Activated CD8-positive, alpha-beta memory T cell treated with anti-CD3 and anti-CD28 coated beads, Interleukin-2, amount 10 ng/mL, durations not matched to agents 7 days and 5 days (primary cell): ENCODE data around the gene RPS6KA2. TPM values are rescaled to one million over a fixed set of nuclear protein-coding genes. Genes with fewer than 3 reads are reported as not detected.

Source experiments
- ATAC-seq: fragments of 150-1000 bp; cut with Tn5 transposase; one replicate; pipeline ENCODE4 v1.10.0; 2021; ENCODE audit warnings: moderate library complexity
- CTCF ChIA-PET: fragments of 350-600 bp; sonication (Branson Sonifier 250); formaldehyde crosslinking; loops from one replicate; lab custom pipeline; 2021; ENCODE audit warnings: antibody characterized with exemption; lab: Charles Lee
- DNase-seq: peaks from one replicate; pipeline ENCODE4 v3.0.0-alpha.2; 2020
- H3K27ac Mint-ChIP-seq: one replicate; pipeline ENCODE4 v1.8.0; 2021; ENCODE audit warnings: mild to moderate bottlenecking, mixed read lengths
- H3K27me3 Mint-ChIP-seq: one replicate; pipeline ENCODE4 v1.8.0; 2021; ENCODE audit warnings: mixed read lengths
- H3K36me3 Mint-ChIP-seq: one replicate; pipeline ENCODE4 v1.8.0; 2021; ENCODE audit warnings: mild to moderate bottlenecking, mixed read lengths
- H3K4me1 Mint-ChIP-seq: one replicate; pipeline ENCODE4 v1.8.0; 2021; ENCODE audit warnings: mixed read lengths
- H3K4me3 Mint-ChIP-seq: one replicate; pipeline ENCODE4 v1.8.0; 2021; ENCODE audit warnings: mild to moderate bottlenecking, moderate library complexity, mixed read lengths
- H3K9me3 Mint-ChIP-seq: one replicate; pipeline ENCODE4 v1.8.0; 2022; ENCODE audit warnings: low read depth, mixed read lengths
- total RNA-seq, 2 experiments: library from RNA; stranded (reverse); gene quantifications; one replicate each; pipeline ENCODE4 v1.2.3, GENCODE V29; 2021

The RPS6KA2 gene
- total RNA-seq, 2 experiments from 2014 or later, result 4.5 to 5.4 TPM

- Mint-ChIP-seq H3K27ac (no peak overlapping the region), H3K36me3 (no peaks in the 10 kb centered on the region), H3K4me3 (no peak overlapping the region), H3K9me3 (no peaks in the 10 kb centered on the region), H3K4me1 (peaks cover 11% of the 10 kb centered on the region), H3K27me3 (peaks cover 17% of the 10 kb centered on the region)
- no peak for DNase-seq
- CTCF ChIA-PET, result interaction anchor here (1.3 kb wide), 1 partner anchor 10 kb away, joined by 4 read pairs; no protein-coding TSS in a partner anchor
- ATAC-seq, result no peak
Measured at GRCh38 chr6:166438211-166438861, 188.7 kb downstream of the RPS6KA2 start.

- Mint-ChIP-seq H3K9me3 (no peaks in the 10 kb centered on the region), H3K27me3 (peaks cover 17% of the 10 kb centered on the region), H3K36me3 (no peaks in the 10 kb centered on the region), H3K4me3 (no peak overlapping the region), H3K4me1 (peaks cover 11% of the 10 kb centered on the region), H3K27ac (no peak overlapping the region)
- ATAC-seq (no peak), DNase-seq (no peak)
- CTCF ChIA-PET, result no interaction called here
Measured at GRCh38 chr6:166437661-166438060, 189.4 kb downstream of the RPS6KA2 start.

- no peak overlapping the region for H3K27ac Mint-ChIP-seq
- H3K4me1 Mint-ChIP-seq, result peaks cover 11% of the 10 kb centered on the region
- CTCF ChIA-PET, result interaction anchor here (0.7 kb wide), 1 partner anchor 573 kb away, joined by 3 read pairs; no protein-coding TSS in a partner anchor
- H3K4me3 Mint-ChIP-seq, result no peak overlapping the region
- H3K27me3 Mint-ChIP-seq, result peaks cover 17% of the 10 kb centered on the region
- H3K36me3 Mint-ChIP-seq, result no peaks in the 10 kb centered on the region
- ATAC-seq (no peak), DNase-seq (no peak)
- H3K9me3 Mint-ChIP-seq, result no peaks in the 10 kb centered on the region
Measured at GRCh38 chr6:166436195-166437139, 190.6 kb downstream of the RPS6KA2 start.

- DNase-seq (peak; percentile 53), ATAC-seq (peak; percentile 60)
- Mint-ChIP-seq H3K9me3 (no peaks in the 10 kb centered on the region), H3K4me1 (peaks cover 11% of the 10 kb centered on the region), H3K27me3 (peaks cover 9% of the 10 kb centered on the region), H3K4me3 (no peak overlapping the region), H3K27ac (no peak overlapping the region), H3K36me3 (peaks cover 1% of the 10 kb centered on the region)
- CTCF ChIA-PET, result interaction anchor here (0.7 kb wide), 1 partner anchor 572 kb away, joined by 3 read pairs; no protein-coding TSS in a partner anchor
Measured at GRCh38 chr6:166435574-166435973, 191.5 kb downstream of the RPS6KA2 start.

- peaks cover 1% of the 10 kb centered on the region for H3K36me3 Mint-ChIP-seq
- ATAC-seq (no peak), DNase-seq (no peak)
- H3K9me3 Mint-ChIP-seq, result no peaks in the 10 kb centered on the region
- peaks cover under 1% of the 10 kb centered on the region for H3K27me3 Mint-ChIP-seq
- H3K27ac Mint-ChIP-seq, result no peak overlapping the region
- CTCF ChIA-PET, result interaction anchor here (0.7 kb wide), 1 partner anchor 14 kb away, joined by 4 read pairs; no protein-coding TSS in a partner anchor
- H3K4me1 Mint-ChIP-seq, result peaks cover 8% of the 10 kb centered on the region
- H3K4me3 Mint-ChIP-seq, result no peak overlapping the region
Measured at GRCh38 chr6:166434336-166434735, 192.7 kb downstream of the RPS6KA2 start.

- H3K27ac Mint-ChIP-seq, result no peak overlapping the region
- no peaks in the 10 kb centered on the region for H3K27me3 Mint-ChIP-seq
- H3K36me3 Mint-ChIP-seq, result peaks cover 4% of the 10 kb centered on the region
- no peak for ATAC-seq
- no peak overlapping the region for H3K4me3 Mint-ChIP-seq
- no peaks in the 10 kb centered on the region for H3K9me3 Mint-ChIP-seq
- CTCF ChIA-PET, result no interaction called here
- no peak for DNase-seq
- H3K4me1 Mint-ChIP-seq, result peaks cover 8% of the 10 kb centered on the region
Measured at GRCh38 chr6:166433096-166433495, 194.0 kb downstream of the RPS6KA2 start.

- no peak for DNase-seq
- no peaks in the 10 kb centered on the region for H3K4me1 Mint-ChIP-seq
- H3K4me3 Mint-ChIP-seq, result no peak overlapping the region
- CTCF ChIA-PET, result no interaction called here
- no peak for ATAC-seq
- no peaks in the 10 kb centered on the region for H3K27me3 Mint-ChIP-seq
- H3K36me3 Mint-ChIP-seq, result peaks cover 4% of the 10 kb centered on the region
- no peaks in the 10 kb centered on the region for H3K9me3 Mint-ChIP-seq
- H3K27ac Mint-ChIP-seq, result no peak overlapping the region
Measured at GRCh38 chr6:166430269-166430668, 196.8 kb downstream of the RPS6KA2 start.

GRCh38 chr6:166424431-166424830 is 202.6 kb downstream of the RPS6KA2 start:
- Mint-ChIP-seq H3K27ac (no peak overlapping the region), H3K27me3 (peaks cover 32% of the 10 kb centered on the region), H3K36me3 (peaks cover 3% of the 10 kb centered on the region), H3K4me1 (peaks cover 13% of the 10 kb centered on the region), H3K4me3 (no peak overlapping the region), H3K9me3 (no peaks in the 10 kb centered on the region)
- DNase-seq (no peak), ATAC-seq (no peak)
- CTCF ChIA-PET, result interaction anchor here (1.0 kb wide), 1 partner anchor 24 kb away, joined by 4 read pairs; no protein-coding TSS in a partner anchor

- Mint-ChIP-seq H3K27me3 (peaks cover 32% of the 10 kb centered on the region), H3K4me3 (no peak overlapping the region), H3K4me1 (peaks cover 20% of the 10 kb centered on the region), H3K36me3 (peaks cover 1% of the 10 kb centered on the region), H3K27ac (no peak overlapping the region), H3K9me3 (no peaks in the 10 kb centered on the region)
- DNase-seq (no peak), ATAC-seq (no peak)
- CTCF ChIA-PET, result no interaction called here
Measured at GRCh38 chr6:166423781-166424180, 203.3 kb downstream of the RPS6KA2 start.

- Mint-ChIP-seq H3K36me3 (no peaks in the 10 kb centered on the region), H3K9me3 (no peaks in the 10 kb centered on the region), H3K27ac (no peak overlapping the region), H3K4me3 (no peak overlapping the region), H3K27me3 (peaks cover 32% of the 10 kb centered on the region), H3K4me1 (peaks cover 26% of the 10 kb centered on the region)
- CTCF ChIA-PET, result interaction anchor here (0.6 kb wide), 1 partner anchor 525 kb away, joined by 5 read pairs; no protein-coding TSS in a partner anchor
- DNase-seq (no peak), ATAC-seq (no peak)
Measured at GRCh38 chr6:166423051-166423745, 203.9 kb downstream of the RPS6KA2 start.

GRCh38 chr6:166422201-166422940 is 204.7 kb downstream of the RPS6KA2 start:
- peaks cover 33% of the 10 kb centered on the region for H3K27me3 Mint-ChIP-seq
- no peak overlapping the region for H3K27ac Mint-ChIP-seq
- no peaks in the 10 kb centered on the region for H3K36me3 Mint-ChIP-seq
- no peak for ATAC-seq
- H3K4me1 Mint-ChIP-seq, result peaks cover 34% of the 10 kb centered on the region
- CTCF ChIA-PET, result interaction anchor here (0.6 kb wide), 1 partner anchor 526 kb away, joined by 5 read pairs; no protein-coding TSS in a partner anchor
- no peak overlapping the region for H3K4me3 Mint-ChIP-seq
- DNase-seq, result no peak
- no peaks in the 10 kb centered on the region for H3K9me3 Mint-ChIP-seq

- CTCF ChIA-PET, result no interaction called here
- Mint-ChIP-seq H3K9me3 (peaks cover 9% of the 10 kb centered on the region), H3K4me3 (no peak overlapping the region), H3K27me3 (peaks cover 35% of the 10 kb centered on the region), H3K27ac (no peak overlapping the region), H3K4me1 (peaks cover 54% of the 10 kb centered on the region), H3K36me3 (peaks cover 15% of the 10 kb centered on the region)
- no peak for ATAC-seq
- DNase-seq, result no peak
Measured at GRCh38 chr6:166420351-166420750, 206.7 kb downstream of the RPS6KA2 start.
